Activated naive CD4-positive, alpha-beta T cell treated with anti-CD3 and anti-CD28 coated beads for 36 hours (primary cell): ENCODE results near the gene TNFAIP8L2. TPM values are rescaled to one million over a fixed set of nuclear protein-coding genes. Genes with fewer than 3 reads are reported as not detected.

Experiments
- CTCF ChIA-PET: fragments of 350-600 bp; sonication (Branson Sonifier 250); formaldehyde crosslinking; loops from one replicate; lab custom pipeline; 2021; ENCODE audit warnings: antibody characterized with exemption; lab: Charles Lee
- DNase-seq: peaks from one replicate; pipeline ENCODE4 v3.0.0-alpha.2; 2020
- H3K27ac Mint-ChIP-seq: one replicate; pipeline ENCODE4 v1.8.0; 2021; ENCODE audit warnings: mild to moderate bottlenecking, mixed read lengths
- H3K27me3 Mint-ChIP-seq: one replicate; pipeline ENCODE4 v1.8.0; 2021; ENCODE audit warnings: low read depth, mixed read lengths
- H3K36me3 Mint-ChIP-seq: one replicate; pipeline ENCODE4 v1.8.0; 2021; ENCODE audit warnings: low read depth, mixed read lengths
- H3K4me1 Mint-ChIP-seq: one replicate; pipeline ENCODE4 v1.8.0; 2021; ENCODE audit warnings: low read depth, mixed read lengths
- H3K4me3 Mint-ChIP-seq: one replicate; pipeline ENCODE4 v1.8.0; 2021; ENCODE audit warnings: mild to moderate bottlenecking, moderate library complexity, mixed read lengths
- H3K9me3 Mint-ChIP-seq: one replicate; pipeline ENCODE4 v1.8.0; 2021; ENCODE audit warnings: mixed read lengths
- intact Hi-C: fragments of 100-400 bp; cut with micrococcal nuclease; formaldehyde crosslinking; loops from one replicate; pipeline ENCODE4 v1.15.1; 2023
- total RNA-seq, 2 experiments: library from RNA; stranded (reverse); gene quantifications; one replicate each; pipeline ENCODE4 v1.2.3, GENCODE V29; 2021

Gene TNFAIP8L2
- total RNA-seq, 2 experiments from 2014 or later: 9.6 to 10.5 TPM

DNA sequence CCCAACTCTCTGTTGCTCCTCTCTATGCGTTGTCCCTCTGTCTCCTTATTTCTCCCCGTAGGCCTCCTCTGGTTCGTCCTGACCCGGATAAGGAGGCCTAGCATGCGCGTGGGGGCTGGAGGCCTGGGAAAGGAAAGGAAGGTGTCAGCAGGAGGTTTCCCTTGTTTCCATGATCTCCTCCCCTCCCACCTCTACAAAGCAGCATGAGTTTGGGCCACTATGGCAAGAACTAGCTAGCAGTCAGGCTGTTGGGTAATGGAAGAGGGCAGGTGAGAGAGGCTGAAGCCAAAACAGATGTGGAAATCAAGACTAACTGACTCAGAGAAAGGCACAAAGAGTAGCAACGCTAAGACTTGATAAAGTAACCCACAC, 9.3 kb upstream of the TNFAIP8L2 start:
- Mint-ChIP-seq H3K9me3 (no peaks in the 10 kb centered on the region), H3K27me3 (no peaks in the 10 kb centered on the region), H3K36me3 (no peaks in the 10 kb centered on the region), H3K27ac (no peak overlapping the region), H3K4me1 (peaks cover 6% of the 10 kb centered on the region), H3K4me3 (peak overlapping the region; percentile 88)
- no peak for DNase-seq
- intact Hi-C loops: no loop called here
- CTCF ChIA-PET: interaction anchor here (1.4 kb wide), 1 partner anchor 8 kb away, joined by 6 read pairs; no protein-coding TSS in a partner anchor

DNA sequence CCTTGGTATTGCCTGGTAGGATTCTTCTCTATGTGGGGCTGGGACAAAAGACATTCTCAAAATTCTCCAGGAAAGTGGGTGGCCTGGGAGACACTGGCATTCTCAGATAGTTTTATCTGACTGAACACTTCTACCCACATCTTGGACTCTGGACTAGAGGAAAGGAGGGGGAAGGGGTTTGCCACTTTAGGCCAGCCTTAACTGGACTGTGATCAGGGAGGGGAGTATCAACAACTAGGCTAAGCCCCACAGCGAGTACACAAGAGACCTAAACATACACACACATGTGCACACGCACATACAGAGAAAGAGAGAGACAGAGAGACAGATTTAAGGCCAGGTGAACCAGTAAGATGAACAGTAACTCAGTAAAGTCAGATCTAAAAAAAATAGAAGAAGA, 8.8 kb upstream of the TNFAIP8L2 start:
- intact Hi-C loops: no loop called here

DNA sequence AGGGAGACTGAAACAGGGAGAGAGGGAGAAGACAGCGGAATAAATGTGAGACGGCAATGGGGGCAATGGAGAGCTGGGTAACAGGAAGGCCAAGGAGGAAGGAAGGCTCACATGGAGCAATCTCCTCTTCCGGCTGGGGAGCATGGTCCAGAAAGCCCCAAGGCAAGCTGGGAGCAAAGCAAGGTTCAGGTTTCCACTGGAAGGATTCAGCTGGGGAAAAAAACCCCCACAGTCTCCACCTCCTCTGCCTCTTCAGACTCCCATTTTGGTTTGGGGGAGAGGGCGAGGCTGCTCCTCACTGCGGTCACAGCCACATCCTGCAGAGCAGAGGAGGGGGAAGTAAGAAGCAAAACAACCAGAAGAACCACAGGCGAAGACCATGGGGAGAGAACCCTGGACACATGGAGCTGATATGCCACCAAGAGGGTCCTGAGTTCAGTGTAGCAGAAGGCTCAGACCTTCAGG, 650 bp downstream of the TNFAIP8L2 start:
- DNase-seq: peak; percentile 86
- Mint-ChIP-seq H3K9me3 (no peaks in the 10 kb centered on the region), H3K27me3 (no peaks in the 10 kb centered on the region), H3K4me1 (peaks cover 46% of the 10 kb centered on the region), H3K36me3 (peaks cover 29% of the 10 kb centered on the region), H3K4me3 (peak overlapping the region; percentile 97), H3K27ac (peak overlapping the region; percentile 98)
- intact Hi-C loops: loop anchor here (2.0 to 5.0 kb wide), 2 partner anchors 545 to 596 kb away; no protein-coding TSS in a partner anchor
- CTCF ChIA-PET: interaction anchor here (0.6 to 10.0 kb wide), 19 partner anchors 10 to 183 kb away, joined by 3 to 255 read pairs (median 4); partner anchors contain the start of genes C1orf56 and VPS72

More for the DNA sequence above, 8.8 kb upstream of the TNFAIP8L2 start:
- no peak for DNase-seq
- H3K4me1 Mint-ChIP-seq: peaks cover 6% of the 10 kb centered on the region
- no peaks in the 10 kb centered on the region for H3K9me3 Mint-ChIP-seq
- H3K27me3 Mint-ChIP-seq: no peaks in the 10 kb centered on the region
- peak overlapping the region; percentile 88 for H3K4me3 Mint-ChIP-seq
- no peak overlapping the region for H3K27ac Mint-ChIP-seq
- no peaks in the 10 kb centered on the region for H3K36me3 Mint-ChIP-seq
- CTCF ChIA-PET: interaction anchor here (1.4 to 1.6 kb wide), 3 partner anchors 8 to 48 kb away, joined by 3 to 8 read pairs (median 6); no protein-coding TSS in a partner anchor

DNA sequence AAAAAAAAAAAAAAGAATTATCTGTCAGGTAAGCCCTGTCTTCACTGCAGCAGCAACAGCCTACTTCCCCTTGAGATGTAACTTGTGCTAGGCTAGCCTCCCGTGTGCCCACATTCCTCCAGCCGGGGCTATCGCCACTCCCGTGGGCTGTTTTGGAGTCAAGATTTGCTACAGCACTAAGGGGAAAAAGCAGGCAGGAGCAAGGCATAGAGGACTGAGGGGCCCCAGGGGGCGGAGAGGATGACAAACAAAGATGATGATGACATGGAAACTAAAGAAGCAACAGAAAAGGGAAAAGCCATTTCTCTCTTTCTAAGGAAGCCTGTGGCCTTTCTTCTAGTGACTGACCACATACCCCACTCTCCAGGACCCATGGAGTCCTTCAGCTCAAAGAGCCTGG, 1.9 kb downstream of the TNFAIP8L2 start:
- H3K4me3 Mint-ChIP-seq: peak overlapping the region; percentile 97
- CTCF ChIA-PET: interaction anchor here (0.7 to 10.0 kb wide), 6 partner anchors 13 to 162 kb away, joined by 3 to 255 read pairs (median 7); no protein-coding TSS in a partner anchor
- DNase-seq: peak; percentile 76
- intact Hi-C loops: loop anchor here (2.0 to 5.0 kb wide), 2 partner anchors 182 to 546 kb away; no protein-coding TSS in a partner anchor
- no peaks in the 10 kb centered on the region for H3K9me3 Mint-ChIP-seq
- H3K36me3 Mint-ChIP-seq: peaks cover 29% of the 10 kb centered on the region
- no peaks in the 10 kb centered on the region for H3K27me3 Mint-ChIP-seq
- peaks cover 53% of the 10 kb centered on the region for H3K4me1 Mint-ChIP-seq
- peak overlapping the region; percentile 98 for H3K27ac Mint-ChIP-seq

DNA sequence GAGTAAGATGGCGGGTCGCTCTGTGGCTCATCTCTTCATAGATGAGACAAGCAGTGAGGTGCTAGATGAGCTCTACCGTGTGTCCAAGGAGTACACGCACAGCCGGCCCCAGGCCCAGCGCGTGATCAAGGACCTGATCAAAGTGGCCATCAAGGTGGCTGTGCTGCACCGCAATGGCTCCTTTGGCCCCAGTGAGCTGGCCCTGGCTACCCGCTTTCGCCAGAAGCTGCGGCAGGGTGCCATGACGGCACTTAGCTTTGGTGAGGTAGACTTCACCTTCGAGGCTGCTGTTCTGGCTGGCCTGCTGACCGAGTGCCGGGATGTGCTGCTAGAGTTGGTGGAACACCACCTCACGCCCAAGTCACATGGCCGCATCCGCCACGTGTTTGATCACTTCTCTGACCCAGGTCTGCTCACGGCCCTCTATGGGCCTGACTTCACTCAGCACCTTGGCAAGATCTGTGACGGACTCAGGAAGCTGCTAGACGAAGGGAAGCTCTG, 2.4 kb downstream of the TNFAIP8L2 start:
- Mint-ChIP-seq H3K4me3 (peak overlapping the region; percentile 97), H3K36me3 (peaks cover 29% of the 10 kb centered on the region), H3K9me3 (no peaks in the 10 kb centered on the region), H3K27me3 (no peaks in the 10 kb centered on the region), H3K27ac (peak overlapping the region; percentile 98), H3K4me1 (peaks cover 53% of the 10 kb centered on the region)
- CTCF ChIA-PET: interaction anchor here (0.6 to 10.0 kb wide), 5 partner anchors 38 to 163 kb away, joined by 3 to 255 read pairs (median 4); no protein-coding TSS in a partner anchor
- intact Hi-C loops: loop anchor here (2.0 to 5.0 kb wide), 2 partner anchors 182 to 546 kb away; no protein-coding TSS in a partner anchor
- DNase-seq: peak; percentile 47

DNA sequence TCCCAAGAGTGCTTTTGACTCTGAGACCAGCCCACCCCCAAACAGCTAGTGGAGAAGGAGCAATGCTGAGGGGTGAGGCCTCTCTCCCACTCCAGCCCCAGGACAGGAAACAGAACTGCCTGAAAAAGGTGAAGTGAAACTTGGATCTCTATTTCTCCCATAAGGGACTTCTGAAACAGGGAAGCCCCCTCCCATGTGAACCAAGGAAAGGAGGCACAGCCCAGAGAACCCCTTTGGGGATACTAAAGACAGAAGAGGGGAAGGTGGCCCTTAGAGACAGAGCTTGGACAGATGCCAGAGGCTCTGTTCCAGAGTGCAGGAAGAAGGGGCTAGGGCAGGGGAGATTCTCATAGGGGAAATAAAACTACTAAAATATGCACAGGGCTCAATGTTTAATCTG, 2.9 kb downstream of the TNFAIP8L2 start:
- H3K4me1 Mint-ChIP-seq: peaks cover 57% of the 10 kb centered on the region
- peaks cover 29% of the 10 kb centered on the region for H3K36me3 Mint-ChIP-seq
- H3K27me3 Mint-ChIP-seq: no peaks in the 10 kb centered on the region
- peak overlapping the region; percentile 98 for H3K27ac Mint-ChIP-seq
- no peaks in the 10 kb centered on the region for H3K9me3 Mint-ChIP-seq
- no peak overlapping the region for H3K4me3 Mint-ChIP-seq
- intact Hi-C loops: loop anchor here (2.0 to 5.0 kb wide), 2 partner anchors 183 to 547 kb away; no protein-coding TSS in a partner anchor
- CTCF ChIA-PET: interaction anchor here (0.6 to 10.0 kb wide), 5 partner anchors 39 to 163 kb away, joined by 3 to 255 read pairs (median 4); no protein-coding TSS in a partner anchor
- DNase-seq: no peak

DNA sequence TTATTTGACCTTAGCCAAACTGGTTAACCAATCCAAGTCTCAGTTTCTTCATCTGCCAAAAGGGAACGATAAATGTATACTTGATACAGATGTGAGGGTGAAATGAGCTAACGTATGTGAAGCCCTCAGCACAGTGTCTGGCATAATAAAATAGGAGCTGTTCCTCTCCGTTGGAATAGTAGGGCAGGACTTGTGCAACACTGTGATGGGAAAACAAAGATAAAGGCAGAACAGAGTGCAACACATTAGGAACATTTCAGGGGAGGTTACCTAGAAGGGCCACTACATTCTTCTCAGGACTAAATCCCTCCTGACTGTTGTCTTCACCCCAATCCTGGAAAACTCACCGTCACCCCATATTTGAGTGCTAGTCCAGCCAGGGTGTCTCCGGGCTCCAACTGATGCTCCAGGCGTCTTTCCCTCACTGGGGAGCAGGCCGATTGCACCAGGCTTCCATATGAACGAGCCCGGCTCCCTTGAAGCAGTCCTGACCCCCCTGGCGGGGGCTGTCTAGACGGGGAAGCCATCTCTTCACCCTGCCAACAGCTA, 8.4 kb downstream of the TNFAIP8L2 start:
- intact Hi-C loops: loop anchor here (1.0 kb wide), 2 partner anchors 9 to 117 kb away; partner anchors contain the start of genes TNFAIP8L2 and ZNF687
- peak overlapping the region; percentile 92 for H3K4me3 Mint-ChIP-seq
- peaks cover 57% of the 10 kb centered on the region for H3K4me1 Mint-ChIP-seq
- CTCF ChIA-PET: no interaction called here
- no peaks in the 10 kb centered on the region for H3K27me3 Mint-ChIP-seq
- peaks cover 32% of the 10 kb centered on the region for H3K36me3 Mint-ChIP-seq
- DNase-seq: no peak
- H3K27ac Mint-ChIP-seq: peak overlapping the region; percentile 90
- no peaks in the 10 kb centered on the region for H3K9me3 Mint-ChIP-seq

DNA sequence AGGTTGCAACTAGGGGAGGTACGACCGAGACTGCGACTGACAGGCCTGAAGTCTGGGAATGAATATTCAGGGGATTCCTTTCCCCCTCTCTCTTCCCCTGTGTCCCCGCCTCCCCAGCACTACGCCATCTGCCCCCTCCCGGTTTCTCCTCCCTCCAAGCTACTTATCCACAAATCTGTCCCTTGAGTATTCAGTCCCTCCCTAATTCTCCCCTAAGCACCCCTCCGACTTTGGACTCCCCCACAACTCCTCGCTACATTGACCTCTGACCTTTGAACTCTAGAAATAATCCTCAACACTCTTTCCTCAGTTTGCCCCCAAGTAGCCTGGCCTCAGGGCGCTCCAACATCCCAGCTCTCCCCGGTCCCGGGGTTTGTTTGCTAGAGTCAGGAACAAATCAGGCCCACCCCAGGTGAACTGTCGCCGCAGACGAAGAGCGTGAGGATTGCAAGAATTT, 8.9 kb downstream of the TNFAIP8L2 start:
- H3K9me3 Mint-ChIP-seq: no peaks in the 10 kb centered on the region
- peaks cover 29% of the 10 kb centered on the region for H3K36me3 Mint-ChIP-seq
- peak; percentile 33 for DNase-seq
- intact Hi-C loops: loop anchor here (1.0 kb wide), 2 partner anchors 9 to 117 kb away; partner anchors contain the start of genes TNFAIP8L2 and ZNF687
- peak overlapping the region; percentile 92 for H3K4me3 Mint-ChIP-seq
- H3K27me3 Mint-ChIP-seq: no peaks in the 10 kb centered on the region
- H3K4me1 Mint-ChIP-seq: peaks cover 56% of the 10 kb centered on the region
- peak overlapping the region; percentile 90 for H3K27ac Mint-ChIP-seq
- CTCF ChIA-PET: no interaction called here

DNA sequence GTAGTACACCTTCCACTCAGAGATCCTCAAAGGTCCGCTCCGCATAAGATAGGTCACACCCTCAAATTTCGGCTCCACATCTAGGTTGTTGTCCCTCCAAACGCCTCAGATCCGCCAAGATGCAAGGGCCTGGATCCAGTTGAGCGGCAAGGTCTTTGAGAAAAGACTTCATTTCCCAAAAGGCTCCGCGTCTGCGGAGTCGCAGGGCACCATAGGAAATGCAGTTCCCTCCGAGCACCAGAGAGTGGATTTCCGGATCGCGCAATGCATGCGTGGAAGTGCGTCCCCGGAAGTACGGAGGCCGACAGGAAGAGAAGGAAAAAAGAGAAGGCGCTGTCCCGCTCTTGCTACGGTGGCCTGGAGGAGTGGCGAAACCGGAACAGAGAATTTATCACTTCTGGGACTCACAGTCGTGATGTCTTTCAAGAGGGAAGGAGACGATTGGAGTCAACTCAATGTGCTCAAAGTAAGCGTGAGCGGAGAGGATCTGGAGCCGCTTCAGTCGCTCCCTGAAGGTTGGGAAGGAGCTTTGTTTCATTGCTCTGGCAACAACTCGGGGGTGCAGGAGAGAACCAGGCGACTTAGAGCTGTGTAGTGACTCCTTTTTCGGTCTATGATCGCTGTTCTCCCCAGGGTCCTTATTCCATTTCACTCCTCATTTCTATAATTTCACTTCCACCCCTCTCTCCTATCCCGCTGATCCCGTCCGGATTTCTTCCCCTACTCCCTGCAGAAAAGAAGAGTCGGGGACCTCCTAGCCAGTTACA, 9.5 kb downstream of the TNFAIP8L2 start, which contains the start of the genes LYSMD1 and SCNM1:
Gene LYSMD1 (minus strand): TSS at position 165 of the 767 bp plus-strand sequence. CDS start 644 bp downstream, outside the sequence.
Gene SCNM1 (plus strand): TSS at position 407 of the 767 bp plus-strand sequence. CDS start 9 bp downstream, at position 416.
- peak; percentile 99 for DNase-seq
- Mint-ChIP-seq H3K4me1 (peaks cover 51% of the 10 kb centered on the region), H3K27me3 (no peaks in the 10 kb centered on the region), H3K9me3 (no peaks in the 10 kb centered on the region), H3K4me3 (peak within 1 kb of the TSS; percentile 92), H3K36me3 (peaks cover 26% of the 10 kb centered on the region), H3K27ac (peak within 1 kb of the TSS; percentile 90)
- CTCF ChIA-PET: interaction anchor here (0.6 to 1.9 kb wide), 4 partner anchors 9 to 66 kb away, joined by 4 to 7 read pairs (median 4); partner anchors contain the start of genes TMOD4 and TNFAIP8L2
- intact Hi-C loops: loop anchor here (1.0 kb wide), 4 partner anchors 10 to 116 kb away; partner anchors contain the start of genes PIP5K1A, TNFAIP8L2, VPS72 and ZNF687

DNA sequence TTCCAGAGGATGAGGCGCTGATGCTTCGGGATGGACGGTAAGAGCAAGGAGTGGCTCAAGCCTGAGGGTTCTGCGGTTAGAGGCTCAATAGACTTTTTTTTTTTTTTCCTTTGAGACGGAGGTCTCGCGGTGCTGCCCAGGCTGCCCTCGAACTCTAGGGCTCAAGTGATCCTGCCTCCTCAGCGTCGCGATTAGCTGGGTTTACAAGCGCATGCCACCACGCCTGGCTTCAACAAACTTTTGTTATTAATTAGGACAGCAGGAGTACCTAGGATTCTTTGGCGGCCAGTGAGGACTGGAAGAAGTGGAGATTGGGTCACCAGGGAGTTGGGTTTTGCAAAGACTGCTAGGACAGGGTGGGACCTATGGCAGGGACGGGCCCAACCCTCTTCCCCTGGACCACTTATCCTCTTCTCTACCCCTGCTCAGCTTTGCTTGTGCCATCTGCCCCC, 10.1 kb downstream of the TNFAIP8L2 start:
- H3K27ac Mint-ChIP-seq: peak overlapping the region; percentile 90
- DNase-seq: peak; percentile 16

DNA sequence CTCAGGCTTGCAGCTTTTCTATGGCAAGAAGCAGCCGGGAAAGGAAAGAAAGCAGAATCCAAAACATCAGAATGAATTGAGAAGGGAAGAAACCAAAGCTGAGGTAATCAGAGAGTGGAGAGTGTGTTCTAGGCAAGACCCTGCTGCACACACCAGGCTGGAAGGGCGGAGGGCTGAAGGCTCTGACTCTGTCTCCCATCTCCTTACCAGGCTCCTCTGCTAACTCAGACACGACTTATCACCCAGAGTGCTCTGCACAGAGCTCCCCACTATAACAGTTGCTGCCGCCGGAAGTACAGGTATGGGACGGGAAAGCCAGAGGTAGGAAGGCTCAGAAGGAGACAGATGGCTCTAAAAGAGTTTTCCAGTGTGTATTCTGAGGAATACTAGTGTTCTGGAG, 10.7 kb downstream of the TNFAIP8L2 start:
- H3K27ac Mint-ChIP-seq: peak overlapping the region; percentile 53
- H3K27me3 Mint-ChIP-seq: no peaks in the 10 kb centered on the region
- DNase-seq: no peak
- peak overlapping the region; percentile 92 for H3K4me3 Mint-ChIP-seq
- no peaks in the 10 kb centered on the region for H3K9me3 Mint-ChIP-seq
- peaks cover 24% of the 10 kb centered on the region for H3K36me3 Mint-ChIP-seq
- intact Hi-C loops: no loop called here
- H3K4me1 Mint-ChIP-seq: peaks cover 42% of the 10 kb centered on the region
- CTCF ChIA-PET: interaction anchor here (1.2 to 1.9 kb wide), 3 partner anchors 9 to 67 kb away, joined by 4 to 7 read pairs (median 4); partner anchors contain the start of genes TMOD4 and TNFAIP8L2

More for the DNA sequence above, 10.1 kb downstream of the TNFAIP8L2 start:
- H3K4me1 Mint-ChIP-seq: peaks cover 48% of the 10 kb centered on the region
- H3K36me3 Mint-ChIP-seq: peaks cover 24% of the 10 kb centered on the region
- H3K9me3 Mint-ChIP-seq: no peaks in the 10 kb centered on the region
- H3K27me3 Mint-ChIP-seq: no peaks in the 10 kb centered on the region
- intact Hi-C loops: loop anchor here (1.0 kb wide), 2 partner anchors 24 to 32 kb away; partner anchors contain the start of genes PIP5K1A and VPS72
- CTCF ChIA-PET: interaction anchor here (0.6 to 1.9 kb wide), 4 partner anchors 9 to 67 kb away, joined by 4 to 7 read pairs (median 4); partner anchors contain the start of genes TMOD4 and TNFAIP8L2
- H3K4me3 Mint-ChIP-seq: peak overlapping the region; percentile 92
